C4-2B (cell line): ENCODE measurements around the gene CLDN6.

Source experiments
- ZFX ChIP-seq: fragments of 450-650 bp; IDR thresholded peaks from 2 replicates; pipeline ENCODE4 v1.6.1; 2017
- TF ChIP-seq, protein P1 (sequence below): fragments of 450-650 bp; conservative IDR thresholded peaks from 2 replicates; pipeline ENCODE4 v1.5.1; 2017; ENCODE audit warnings: mild to moderate bottlenecking

DNA sequence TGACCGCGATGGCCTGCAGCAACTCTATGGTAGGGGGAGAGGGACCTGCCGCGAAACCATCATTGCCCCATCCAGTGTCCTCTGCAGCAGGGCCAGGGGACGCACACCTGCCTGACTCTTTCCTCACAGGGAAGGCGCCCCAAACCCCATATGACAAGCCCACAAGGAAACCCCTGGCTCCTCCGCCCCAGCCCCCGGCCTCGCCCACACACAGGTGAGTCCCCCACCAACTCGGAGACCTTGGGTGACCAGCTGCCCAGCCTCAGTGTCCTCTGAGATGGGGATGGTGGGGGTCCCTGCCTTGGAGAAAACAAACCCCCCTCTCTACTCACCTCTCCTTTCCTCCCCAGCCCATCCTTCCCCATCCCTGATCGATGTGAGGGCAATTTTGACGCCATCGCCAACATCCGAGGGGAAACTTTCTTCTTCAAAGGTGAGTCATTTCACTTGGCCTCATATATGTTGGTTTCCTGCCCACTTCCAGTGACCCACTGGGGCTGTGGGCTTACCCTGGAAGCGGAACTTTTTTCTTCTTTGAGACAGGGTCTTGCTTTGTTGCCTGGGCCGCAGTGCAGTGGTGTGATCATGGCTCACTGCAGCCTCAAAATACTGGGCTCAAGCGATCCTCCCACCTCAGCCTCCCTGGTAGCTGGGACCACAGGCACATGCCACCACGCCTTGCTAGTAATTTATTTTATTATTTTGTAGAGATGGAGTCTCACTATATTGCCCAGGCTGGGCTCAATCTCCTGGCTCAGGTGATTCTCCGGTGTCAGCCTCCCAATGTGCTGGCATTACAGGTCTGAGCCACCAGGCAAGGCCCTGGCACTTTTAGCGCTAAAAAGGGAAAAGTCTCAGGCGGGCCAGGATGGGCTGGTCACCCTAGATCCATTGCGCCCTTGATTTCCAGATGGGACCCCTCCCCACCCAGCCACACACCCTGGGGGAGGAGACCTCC lies 39.5 kb upstream of the CLDN6 start:
- TF ChIP-seq, protein P1, sequence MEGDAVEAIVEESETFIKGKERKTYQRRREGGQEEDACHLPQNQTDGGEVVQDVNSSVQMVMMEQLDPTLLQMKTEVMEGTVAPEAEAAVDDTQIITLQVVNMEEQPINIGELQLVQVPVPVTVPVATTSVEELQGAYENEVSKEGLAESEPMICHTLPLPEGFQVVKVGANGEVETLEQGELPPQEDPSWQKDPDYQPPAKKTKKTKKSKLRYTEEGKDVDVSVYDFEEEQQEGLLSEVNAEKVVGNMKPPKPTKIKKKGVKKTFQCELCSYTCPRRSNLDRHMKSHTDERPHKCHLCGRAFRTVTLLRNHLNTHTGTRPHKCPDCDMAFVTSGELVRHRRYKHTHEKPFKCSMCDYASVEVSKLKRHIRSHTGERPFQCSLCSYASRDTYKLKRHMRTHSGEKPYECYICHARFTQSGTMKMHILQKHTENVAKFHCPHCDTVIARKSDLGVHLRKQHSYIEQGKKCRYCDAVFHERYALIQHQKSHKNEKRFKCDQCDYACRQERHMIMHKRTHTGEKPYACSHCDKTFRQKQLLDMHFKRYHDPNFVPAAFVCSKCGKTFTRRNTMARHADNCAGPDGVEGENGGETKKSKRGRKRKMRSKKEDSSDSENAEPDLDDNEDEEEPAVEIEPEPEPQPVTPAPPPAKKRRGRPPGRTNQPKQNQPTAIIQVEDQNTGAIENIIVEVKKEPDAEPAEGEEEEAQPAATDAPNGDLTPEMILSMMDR, result no peak
- TF ChIP-seq ZFX, result no peak
